ENCODE measurements around the gene CD247. TPM values are rescaled to one million over a fixed set of nuclear protein-coding genes. Genes with fewer than 3 reads are reported as not detected.
A peak's percentile ranks its signal among the peaks of the same experiment; 100 is the strongest.

Gene CD247
- total RNA-seq, 3 donors from 2014 or later (not counting 1 experiment from before 2014, with no cell fraction given) = 1,027 to 1,374 (median 1,309) TPM

DNA sequence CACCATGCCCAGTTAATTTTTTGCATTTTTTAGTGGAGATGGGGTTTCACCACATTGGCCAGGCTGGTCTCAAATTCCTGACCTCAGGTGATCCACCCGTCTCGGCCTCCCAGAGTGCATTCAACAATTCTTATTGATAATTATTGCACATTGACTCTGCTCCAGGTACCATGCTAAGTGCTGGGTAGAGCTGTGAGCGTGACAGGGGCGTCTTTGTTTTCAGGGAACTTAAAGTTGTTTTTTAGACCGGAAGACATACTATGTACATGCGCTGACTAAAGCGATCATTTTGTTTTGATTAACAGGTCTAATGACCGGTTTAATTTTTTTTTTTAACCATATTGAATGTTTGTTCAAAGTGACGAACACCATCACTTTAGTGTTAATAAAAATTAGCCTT lies 4.0 kb downstream of the CD247 start:
- Mint-ChIP-seq H3K36me3 (peaks cover 35% of the 10 kb centered on the region), H3K4me3 (peak overlapping the region; percentile 95), H3K27ac (peak overlapping the region; percentile 91 to 100), H3K9me3 (no peaks in the 10 kb centered on the region), H3K4me1 (peaks cover 70 to 85% of the 10 kb centered on the region in 2 donors), H3K27me3 (ENCODE audit: low read depth in 2 of 2) (no peaks in the 10 kb centered on the region)
- Histone ChIP-seq H3K9me3 (ENCODE audit: control insufficient read depth, insufficient read depth, low read length) (no peaks in the 10 kb centered on the region), H3K27ac (ENCODE audit: low read length) (peak overlapping the region; percentile 97), H3K27me3 (ENCODE audit: control insufficient read depth, insufficient read depth, low read length) (no peaks in the 10 kb centered on the region), H3K4me1 (ENCODE audit: control insufficient read depth, insufficient read depth, low read length) (peaks cover 62% of the 10 kb centered on the region), H3K4me3 (ENCODE audit: low read length) (peak overlapping the region; percentile 96), H3K36me3 (ENCODE audit: control insufficient read depth, insufficient read depth, low read length) (peaks cover 60% of the 10 kb centered on the region)
- ATAC-seq (no peak), DNase-seq (peak; percentile 23 to 65)
- intact Hi-C loops (cut with micrococcal nuclease) = loop anchor here (2.0 kb wide), 1 partner anchor 21 kb away; no protein-coding TSS in a partner anchor
- 48% methylated on average over 8 of the region's 9 CpGs for WGBS (ENCODE audit: insufficient coverage)
- TF ChIP-seq, protein P1, sequence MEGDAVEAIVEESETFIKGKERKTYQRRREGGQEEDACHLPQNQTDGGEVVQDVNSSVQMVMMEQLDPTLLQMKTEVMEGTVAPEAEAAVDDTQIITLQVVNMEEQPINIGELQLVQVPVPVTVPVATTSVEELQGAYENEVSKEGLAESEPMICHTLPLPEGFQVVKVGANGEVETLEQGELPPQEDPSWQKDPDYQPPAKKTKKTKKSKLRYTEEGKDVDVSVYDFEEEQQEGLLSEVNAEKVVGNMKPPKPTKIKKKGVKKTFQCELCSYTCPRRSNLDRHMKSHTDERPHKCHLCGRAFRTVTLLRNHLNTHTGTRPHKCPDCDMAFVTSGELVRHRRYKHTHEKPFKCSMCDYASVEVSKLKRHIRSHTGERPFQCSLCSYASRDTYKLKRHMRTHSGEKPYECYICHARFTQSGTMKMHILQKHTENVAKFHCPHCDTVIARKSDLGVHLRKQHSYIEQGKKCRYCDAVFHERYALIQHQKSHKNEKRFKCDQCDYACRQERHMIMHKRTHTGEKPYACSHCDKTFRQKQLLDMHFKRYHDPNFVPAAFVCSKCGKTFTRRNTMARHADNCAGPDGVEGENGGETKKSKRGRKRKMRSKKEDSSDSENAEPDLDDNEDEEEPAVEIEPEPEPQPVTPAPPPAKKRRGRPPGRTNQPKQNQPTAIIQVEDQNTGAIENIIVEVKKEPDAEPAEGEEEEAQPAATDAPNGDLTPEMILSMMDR (IDR thresholded peaks at IDR 0.05) = no peak

DNA sequence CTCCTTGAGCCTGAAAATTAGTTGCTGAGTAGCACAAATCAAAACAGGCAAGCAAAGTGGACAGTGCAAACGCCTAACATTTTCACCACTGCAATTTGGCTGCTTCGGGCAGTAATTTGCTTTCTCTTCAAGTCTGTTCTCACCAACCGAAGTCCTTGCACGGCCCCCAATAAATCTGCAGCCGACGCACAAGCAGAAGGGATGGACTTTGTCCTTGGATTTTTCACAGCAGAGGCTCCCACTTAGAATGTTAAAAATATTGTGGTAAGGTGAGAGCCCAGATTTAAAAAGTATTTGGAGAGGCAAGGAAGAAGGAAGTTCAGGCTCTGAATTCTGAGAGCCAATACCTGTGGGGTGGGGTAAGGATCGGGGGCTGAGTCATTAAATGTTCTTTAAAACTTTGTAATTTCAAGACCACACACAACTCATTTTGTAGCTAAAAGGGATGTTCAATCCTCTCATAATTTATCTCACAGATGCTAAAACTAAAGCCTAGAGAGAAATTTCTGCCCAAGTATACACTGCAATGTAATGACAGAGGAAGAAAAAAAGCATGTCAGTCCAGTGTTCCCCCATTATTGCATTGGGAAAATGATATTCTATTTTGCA lies 6.2 kb downstream of the CD247 start:
- H3K4me1 Mint-ChIP-seq = peaks cover 73 to 88% of the 10 kb centered on the region in 2 donors
- peak overlapping the region; percentile 65 for H3K27ac ChIP-seq (ENCODE audit: low read length)
- peak overlapping the region; percentile 27 for H3K4me3 ChIP-seq (ENCODE audit: low read length)
- H3K36me3 Mint-ChIP-seq = peaks cover 41% of the 10 kb centered on the region
- H3K9me3 Mint-ChIP-seq = no peaks in the 10 kb centered on the region
- H3K27me3 Mint-ChIP-seq (ENCODE audit: low read depth in 2 of 2) = no peaks in the 10 kb centered on the region
- peak overlapping the region; percentile 77 for H3K4me3 Mint-ChIP-seq
- peaks cover 73% of the 10 kb centered on the region for H3K36me3 ChIP-seq (ENCODE audit: control insufficient read depth, insufficient read depth, low read length)
- H3K4me1 ChIP-seq (ENCODE audit: control insufficient read depth, insufficient read depth, low read length) = peaks cover 76% of the 10 kb centered on the region
- no peaks in the 10 kb centered on the region for H3K9me3 ChIP-seq (ENCODE audit: control insufficient read depth, insufficient read depth, low read length)
- 52% methylated on average over 6 of the region's 7 CpGs for WGBS (ENCODE audit: insufficient coverage)
- ATAC-seq (no peak), DNase-seq (peak in 1 of 2 donors; percentile 11)
- TF ChIP-seq, protein P1 (IDR thresholded peaks at IDR 0.05) = no peak
- H3K27me3 ChIP-seq (ENCODE audit: control insufficient read depth, insufficient read depth, low read length) = no peaks in the 10 kb centered on the region
- H3K27ac Mint-ChIP-seq = peak overlapping the region; percentile 91 to 100
- intact Hi-C loops (cut with micrococcal nuclease) = no loop called here

DNA sequence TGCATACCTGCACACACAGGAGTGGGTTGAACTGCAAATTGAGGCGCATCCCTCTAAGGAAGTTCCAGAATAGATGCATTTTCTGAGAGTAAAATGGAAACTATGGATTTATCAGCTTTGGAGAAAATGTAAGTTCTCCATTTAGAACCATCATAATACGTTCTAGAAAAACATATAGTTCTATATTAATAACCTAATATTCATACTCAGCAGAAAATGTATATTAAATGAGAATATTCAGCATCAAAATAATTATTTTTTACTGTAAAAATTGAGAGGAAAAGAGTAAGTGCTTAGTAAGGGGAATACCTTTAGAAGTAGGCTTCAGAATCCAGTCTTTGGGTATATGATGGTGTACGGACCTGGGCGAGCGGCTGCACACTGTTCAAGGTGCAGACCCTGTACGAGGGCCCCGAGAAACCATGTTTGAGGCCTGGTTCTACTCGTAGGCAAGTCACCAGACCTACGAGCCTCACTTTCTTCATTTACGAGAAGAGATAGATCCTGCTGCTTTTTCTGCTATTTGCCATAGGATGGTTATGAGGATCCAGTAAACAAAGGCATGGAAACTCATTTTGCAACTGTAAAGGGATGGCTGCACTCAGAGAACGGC lies 6.8 kb downstream of the CD247 start:
- peak overlapping the region; percentile 27 for H3K4me3 ChIP-seq (ENCODE audit: low read length)
- H3K27ac Mint-ChIP-seq = peak overlapping the region; percentile 91 to 100
- H3K36me3 ChIP-seq (ENCODE audit: control insufficient read depth, insufficient read depth, low read length) = peaks cover 75% of the 10 kb centered on the region

More for the DNA sequence above, 6.8 kb downstream of the CD247 start:
- H3K36me3 Mint-ChIP-seq = peaks cover 36% of the 10 kb centered on the region
- no peaks in the 10 kb centered on the region for H3K9me3 ChIP-seq (ENCODE audit: control insufficient read depth, insufficient read depth, low read length)
- H3K4me3 Mint-ChIP-seq = peak overlapping the region; percentile 77
- peak in 1 of 2 donors; percentile 23 for DNase-seq
- TF ChIP-seq, protein P1 (IDR thresholded peaks at IDR 0.05) = no peak
- no peaks in the 10 kb centered on the region for H3K9me3 Mint-ChIP-seq
- H3K27me3 ChIP-seq (ENCODE audit: control insufficient read depth, insufficient read depth, low read length) = no peaks in the 10 kb centered on the region
- peaks cover 73 to 88% of the 10 kb centered on the region in 2 donors for H3K4me1 Mint-ChIP-seq
- WGBS (ENCODE audit: insufficient coverage) = 57% methylated on average over 10 of the region's 11 CpGs
- no peak for ATAC-seq
- H3K27me3 Mint-ChIP-seq (ENCODE audit: low read depth in 2 of 2) = no peaks in the 10 kb centered on the region
- intact Hi-C loops (cut with micrococcal nuclease) = no loop called here
- H3K27ac ChIP-seq (ENCODE audit: low read length) = peak overlapping the region; percentile 65
- peaks cover 82% of the 10 kb centered on the region for H3K4me1 ChIP-seq (ENCODE audit: control insufficient read depth, insufficient read depth, low read length)
